ENCODE data around the gene RGPD8.

Gene RGPD8

DNA sequence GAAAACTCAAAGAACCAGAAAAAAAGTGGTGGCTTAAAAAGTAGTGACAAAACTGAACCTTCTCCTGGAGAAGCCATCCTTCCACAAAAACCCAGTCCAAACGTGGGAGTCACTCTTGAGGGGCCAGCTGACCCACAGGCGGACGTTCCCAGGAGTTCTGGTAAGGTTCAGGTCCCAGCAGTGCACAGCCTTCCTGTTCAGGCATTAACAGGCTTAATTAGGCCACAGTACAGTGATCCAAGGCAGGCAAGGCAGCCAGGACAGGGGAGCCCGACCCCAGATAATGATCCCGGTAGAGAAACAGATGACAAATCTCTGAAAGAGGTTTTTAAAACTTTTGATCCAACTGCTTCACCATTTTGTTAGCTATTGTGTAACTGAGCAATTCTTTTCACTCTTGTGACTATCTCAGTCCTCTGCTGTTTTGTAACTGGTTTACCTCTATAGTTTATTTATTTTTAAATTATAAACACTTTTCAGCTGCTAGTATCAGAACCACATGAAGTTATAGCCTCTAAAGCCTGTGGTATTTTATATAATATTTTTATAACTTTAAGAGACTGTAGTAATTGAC lies 101.2 kb downstream of the RGPD8 start:
- Histone ChIP-seq H3K9me3 (ENCODE audit: control insufficient read depth, insufficient read depth, low read length) (no peaks in the 10 kb centered on the region), H3K27ac (ENCODE audit: low read length) (no peak overlapping the region), H3K4me3 (ENCODE audit: low read length) (no peak overlapping the region), H3K4me1 (ENCODE audit: control insufficient read depth, insufficient read depth, low read length) (no peaks in the 10 kb centered on the region), H3K36me3 (ENCODE audit: control insufficient read depth, insufficient read depth, low read length) (no peaks in the 10 kb centered on the region), H3K27me3 (ENCODE audit: control insufficient read depth, insufficient read depth, low read length) (no peaks in the 10 kb centered on the region)
- no peak for DNase-seq (ENCODE audit: low read depth, low spot score)
- WGBS (ENCODE audit: insufficient coverage, insufficient read length): no CpG with 5 or more reads among the region's 5 CpGs

DNA sequence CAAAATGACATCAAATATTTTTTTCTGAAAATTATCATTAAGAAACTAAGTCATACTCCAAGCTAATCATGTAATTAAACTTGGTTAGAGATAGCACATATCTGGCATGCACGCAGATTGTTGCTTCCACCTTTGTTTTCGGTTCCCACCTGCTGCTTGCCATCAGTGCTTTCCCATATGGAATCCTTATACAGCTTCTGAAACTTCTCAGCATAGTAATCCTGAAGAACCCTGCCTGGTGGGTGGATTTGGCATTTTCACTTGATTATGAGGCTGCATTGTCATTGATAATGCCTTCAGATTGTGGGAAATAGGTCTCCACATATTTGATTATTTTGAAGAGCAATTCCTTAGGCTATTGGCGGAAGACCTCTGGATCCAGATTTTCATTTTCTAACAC lies 110.5 kb downstream of the RGPD8 start:
- Histone ChIP-seq H3K36me3 (ENCODE audit: control insufficient read depth, insufficient read depth, low read length) (peaks cover 3% of the 10 kb centered on the region; the same call in 1 of the 2 replicates), H3K9me3 (ENCODE audit: control insufficient read depth, insufficient read depth, low read length) (no peaks in the 10 kb centered on the region), H3K27ac (ENCODE audit: low read length) (no peak overlapping the region), H3K4me3 (ENCODE audit: low read length) (no peak overlapping the region), H3K4me1 (ENCODE audit: control insufficient read depth, insufficient read depth, low read length) (no peaks in the 10 kb centered on the region), H3K27me3 (ENCODE audit: control insufficient read depth, insufficient read depth, low read length) (no peaks in the 10 kb centered on the region)
- no peak for DNase-seq (ENCODE audit: low read depth, low spot score)
- no CpG with 5 or more reads among the region's 3 CpGs for WGBS (ENCODE audit: insufficient coverage, insufficient read length)

DNA sequence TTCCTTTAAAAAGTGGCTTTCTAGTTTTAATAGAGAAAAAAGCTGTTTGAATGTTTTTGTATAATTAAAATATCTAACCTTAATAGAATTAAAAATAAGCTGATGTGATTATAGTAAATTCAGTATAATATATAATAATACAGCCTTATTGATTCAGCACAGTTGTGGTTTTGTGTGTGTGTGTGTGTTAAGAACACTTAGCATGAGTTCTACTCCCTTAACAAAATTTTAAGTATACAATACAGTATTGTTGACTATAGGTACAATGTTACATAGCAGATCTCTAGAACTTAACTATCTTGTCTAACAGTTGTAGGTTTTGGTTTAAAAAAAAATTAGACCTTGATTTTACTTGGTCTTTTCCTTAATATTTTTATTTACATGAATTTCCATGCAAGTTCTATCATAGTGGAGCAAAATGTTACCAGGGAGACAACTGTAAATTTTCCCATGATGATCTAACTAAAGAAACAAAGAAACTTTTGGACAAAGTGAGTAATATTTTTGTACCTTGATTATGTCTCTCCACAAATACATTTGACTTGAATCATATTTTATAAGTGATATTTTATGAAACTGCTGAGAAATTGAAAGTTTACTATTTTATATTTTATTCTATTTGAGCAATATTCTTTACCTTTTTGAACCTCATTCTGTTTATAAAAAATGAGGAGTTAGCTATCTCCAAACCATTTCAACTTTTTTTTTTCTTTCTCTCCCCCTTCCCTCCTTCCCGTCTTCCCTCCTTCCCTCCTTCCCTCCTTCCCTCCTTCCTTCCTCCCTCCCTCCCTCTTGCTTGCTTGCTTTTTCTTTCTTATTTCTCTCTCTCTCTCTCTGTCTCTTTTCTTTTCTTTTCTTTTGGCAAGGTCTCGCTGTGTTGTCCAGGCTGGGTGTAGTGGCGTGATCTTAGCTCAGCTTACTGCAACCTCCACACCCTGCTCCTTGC lies 111.8 kb downstream of the RGPD8 start:
- Histone ChIP-seq H3K27me3 (ENCODE audit: control insufficient read depth, insufficient read depth, low read length) (no peaks in the 10 kb centered on the region), H3K27ac (ENCODE audit: low read length) (no peak overlapping the region), H3K9me3 (ENCODE audit: control insufficient read depth, insufficient read depth, low read length) (no peaks in the 10 kb centered on the region), H3K4me1 (ENCODE audit: control insufficient read depth, insufficient read depth, low read length) (no peaks in the 10 kb centered on the region), H3K36me3 (ENCODE audit: control insufficient read depth, insufficient read depth, low read length) (peaks cover 3% of the 10 kb centered on the region; the same call in 1 of the 2 replicates), H3K4me3 (ENCODE audit: low read length) (no peak overlapping the region)
- no peak for DNase-seq (ENCODE audit: low read depth, low spot score)
- WGBS (ENCODE audit: insufficient coverage, insufficient read length): no CpG with 5 or more reads among the region's 3 CpGs

All from iPS DF 6.9 (cell line).